ENCODE results near the gene FRRS1L. TPM values are rescaled to one million over a fixed set of nuclear protein-coding genes. Genes with fewer than 3 reads are reported as not detected.

The FRRS1L gene
- total RNA-seq, 1 experiment from 2014 or later = not detected

- no peak overlapping the region for H3K4me3 Mint-ChIP-seq (ENCODE audit: low read depth, unreplicated experiment)
- CTCF ChIA-PET = no interaction called here
- BruUV-seq (replicated peaks) = no TSS peak
- no peak overlapping the region for H3K27ac Mint-ChIP-seq (ENCODE audit: unreplicated experiment)
- intact Hi-C loops (cut with micrococcal nuclease; ENCODE audit: unreplicated experiment) = no loop called here
- H3K9me3 Mint-ChIP-seq (ENCODE audit: low read depth, unreplicated experiment) = no peaks in the 10 kb centered on the region
- peaks cover 9% of the 10 kb centered on the region for H3K36me3 Mint-ChIP-seq (ENCODE audit: insufficient read depth, unreplicated experiment)
- H3K4me1 Mint-ChIP-seq (ENCODE audit: low read depth, unreplicated experiment) = no peaks in the 10 kb centered on the region
- TF ChIP-seq CTCF (IDR thresholded peaks at IDR 0.05; ENCODE audit: unreplicated experiment) = no peak
- H3K27me3 Mint-ChIP-seq (ENCODE audit: unreplicated experiment) = no peaks in the 10 kb centered on the region
- no peak for DNase-seq
These were observed 42.9 kb downstream of the FRRS1L start for GRCh38 chr9:109124121-109124520.

DNA sequence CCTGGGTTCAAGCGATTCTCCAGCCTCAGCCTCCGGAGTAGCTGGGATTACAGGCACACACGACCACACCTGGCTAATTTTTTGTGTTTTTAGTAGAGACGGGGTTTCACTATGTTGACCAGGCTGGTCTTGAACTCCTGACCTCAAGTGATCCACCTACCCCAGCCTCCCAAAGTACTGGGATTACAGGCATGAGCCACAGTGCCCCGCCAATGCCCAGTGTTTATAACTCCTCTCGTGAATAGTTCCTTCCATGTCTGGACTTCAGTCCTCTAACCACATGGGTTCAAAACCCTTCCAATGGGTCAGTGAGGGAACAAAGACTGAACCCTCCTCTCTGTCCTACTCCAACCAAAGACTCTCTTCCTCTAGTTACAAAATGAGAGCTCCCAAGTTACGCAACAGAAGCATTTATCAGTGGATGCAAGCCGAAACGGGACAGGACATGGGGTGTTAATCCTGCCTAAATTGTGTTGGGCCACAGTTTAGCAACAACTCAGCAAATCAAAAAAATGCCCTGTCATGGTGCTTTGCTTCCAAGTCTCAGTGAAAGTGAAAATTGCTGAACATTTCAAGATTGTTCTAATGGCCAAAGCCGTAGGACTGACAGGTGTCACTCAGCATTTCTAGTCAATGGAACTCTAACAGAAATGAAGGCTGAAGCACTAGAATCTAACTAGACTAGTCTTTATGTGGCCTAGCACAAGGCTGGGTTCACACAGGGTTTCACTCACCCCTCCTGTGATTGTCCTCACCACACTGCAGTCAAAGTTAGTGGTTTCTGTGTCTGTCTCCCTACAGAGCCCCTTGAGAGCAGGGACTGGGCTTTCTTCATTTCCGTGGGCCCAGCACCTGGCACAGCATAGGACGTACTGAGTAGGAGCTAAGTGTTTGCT lies 44.1 kb downstream of the FRRS1L start:
- Mint-ChIP-seq H3K27ac (ENCODE audit: unreplicated experiment) (no peak overlapping the region), H3K4me3 (ENCODE audit: low read depth, unreplicated experiment) (no peak overlapping the region), H3K4me1 (ENCODE audit: low read depth, unreplicated experiment) (no peaks in the 10 kb centered on the region), H3K36me3 (ENCODE audit: insufficient read depth, unreplicated experiment) (peaks cover 19% of the 10 kb centered on the region), H3K9me3 (ENCODE audit: low read depth, unreplicated experiment) (no peaks in the 10 kb centered on the region), H3K27me3 (ENCODE audit: unreplicated experiment) (no peaks in the 10 kb centered on the region)
- TF ChIP-seq CTCF (IDR thresholded peaks at IDR 0.05; ENCODE audit: unreplicated experiment) = no peak
- BruUV-seq (replicated peaks) = no TSS peak
- CTCF ChIA-PET = no interaction called here
- DNase-seq = no peak
- intact Hi-C loops (cut with micrococcal nuclease; ENCODE audit: unreplicated experiment) = no loop called here

- no peak for TF ChIP-seq CTCF (IDR thresholded peaks at IDR 0.05; ENCODE audit: unreplicated experiment)
- Mint-ChIP-seq H3K4me3 (ENCODE audit: low read depth, unreplicated experiment) (no peak overlapping the region), H3K27ac (ENCODE audit: unreplicated experiment) (no peak overlapping the region), H3K36me3 (ENCODE audit: insufficient read depth, unreplicated experiment) (peaks cover 24% of the 10 kb centered on the region), H3K27me3 (ENCODE audit: unreplicated experiment) (no peaks in the 10 kb centered on the region), H3K9me3 (ENCODE audit: low read depth, unreplicated experiment) (no peaks in the 10 kb centered on the region), H3K4me1 (ENCODE audit: low read depth, unreplicated experiment) (peaks cover 8% of the 10 kb centered on the region)
- no peak for DNase-seq
- BruUV-seq (replicated peaks) = no TSS peak
- intact Hi-C loops (cut with micrococcal nuclease; ENCODE audit: unreplicated experiment) = no loop called here
- CTCF ChIA-PET = no interaction called here
These were observed 45.7 kb downstream of the FRRS1L start for GRCh38 chr9:109121232-109121796.

DNA sequence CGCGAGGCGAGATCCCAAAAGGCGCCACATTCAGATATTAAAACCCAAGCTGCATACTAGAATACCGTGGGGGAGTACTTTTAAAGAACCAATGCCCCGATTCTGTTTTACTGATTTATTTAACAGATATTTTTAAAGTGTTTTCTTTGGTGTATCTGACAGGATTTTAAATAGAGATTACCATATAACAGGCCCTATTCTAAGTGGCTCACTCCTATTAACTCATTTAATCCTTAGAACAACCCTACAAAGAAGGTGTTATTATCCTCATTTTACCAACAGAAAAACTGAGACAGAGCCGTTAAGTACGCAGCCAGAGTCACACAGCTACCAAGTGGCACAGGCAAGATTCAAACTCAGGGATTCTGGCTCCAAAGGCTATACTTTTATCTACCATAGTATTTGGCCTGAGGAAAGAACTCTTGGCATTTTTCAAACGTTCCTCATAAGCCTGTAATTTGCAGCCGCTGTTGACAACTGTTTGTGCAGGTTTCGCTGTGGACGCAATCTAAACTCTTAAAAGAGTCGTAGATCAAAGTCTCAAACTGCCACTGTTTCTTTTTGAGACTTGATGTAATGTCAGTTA lies 46.8 kb downstream of the FRRS1L start:
- Mint-ChIP-seq H3K4me1 (ENCODE audit: low read depth, unreplicated experiment) (peaks cover 8% of the 10 kb centered on the region), H3K9me3 (ENCODE audit: low read depth, unreplicated experiment) (no peaks in the 10 kb centered on the region), H3K27ac (ENCODE audit: unreplicated experiment) (no peak overlapping the region), H3K27me3 (ENCODE audit: unreplicated experiment) (no peaks in the 10 kb centered on the region), H3K36me3 (ENCODE audit: insufficient read depth, unreplicated experiment) (peaks cover 24% of the 10 kb centered on the region), H3K4me3 (ENCODE audit: low read depth, unreplicated experiment) (peak overlapping the region; percentile 85)
- BruUV-seq (replicated peaks) = no TSS peak
- intact Hi-C loops (cut with micrococcal nuclease; ENCODE audit: unreplicated experiment) = no loop called here
- TF ChIP-seq CTCF (IDR thresholded peaks at IDR 0.05; ENCODE audit: unreplicated experiment) = no peak
- no peak for DNase-seq
- CTCF ChIA-PET = interaction anchor here (0.6 to 1.5 kb wide), 3 partner anchors 10 to 360 kb away, joined by 4 to 8 read pairs (median 4); no protein-coding TSS in a partner anchor
